ENCODE measurements around the gene VSTM4.

VSTM4 gene

DNA sequence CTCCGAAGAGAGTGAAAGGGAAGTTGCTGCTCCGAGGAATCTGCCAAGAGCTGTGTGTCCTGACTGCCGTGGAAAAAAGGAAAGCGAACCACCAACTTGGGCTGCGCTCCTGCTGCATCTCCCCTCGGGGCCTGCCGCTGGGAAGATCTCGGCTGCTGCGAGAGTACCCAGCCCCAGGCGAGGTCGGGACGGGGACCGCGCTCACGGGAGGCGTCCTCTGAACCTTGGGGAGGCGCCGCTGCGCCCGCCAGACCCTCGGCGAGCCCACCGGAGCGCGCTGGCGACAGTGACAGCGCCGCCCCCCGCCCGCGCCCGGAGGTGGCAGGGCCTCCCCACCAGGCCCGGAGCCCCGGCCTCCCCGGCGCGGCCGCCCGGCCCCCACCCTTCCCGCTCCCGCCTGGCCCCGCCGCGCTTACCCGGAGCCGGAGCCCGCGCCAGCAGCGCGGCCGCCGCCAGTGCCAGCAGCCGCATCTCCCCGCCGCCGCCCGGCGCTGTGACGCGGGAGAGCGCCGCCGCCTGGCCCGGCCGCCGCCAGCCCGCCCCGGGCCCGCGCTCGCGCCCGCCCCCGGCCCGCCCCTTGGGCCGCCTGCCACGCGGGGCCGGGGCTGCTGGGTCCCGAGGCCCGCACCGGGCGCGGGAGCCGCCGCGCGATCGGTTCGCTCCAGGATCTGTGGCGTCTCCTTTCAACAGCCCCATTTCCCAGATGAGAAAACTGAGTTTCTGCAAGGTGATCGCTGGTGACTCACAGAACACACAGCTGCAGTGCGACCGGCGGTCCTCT lies at the start of gene VSTM4:
Gene VSTM4, minus strand, starts transcription at position 508 of the 781 bp plus-strand sequence. Its CDS starts 37 bp downstream, at position 471.
- no peak for TF ChIP-seq EZH2phosphoT487 (IDR thresholded peaks at IDR 0.05; ENCODE audit: borderline replicate concordance)
- TF ChIP-seq CTCF (conservative IDR thresholded peaks at IDR 0.05; ENCODE audit: low read length) = no peak
- Histone ChIP-seq H3F3A (ENCODE audit: low read depth) (no peaks in the 10 kb centered on the region), H3K9me3 (ENCODE audit: insufficient read depth, low read depth, low read length) (no peaks in the 10 kb centered on the region), H3K9ac (ENCODE audit: low read depth, low read length, poor library complexity, severe bottlenecking) (no peak within 1 kb of the TSS), H3K36me3 (ENCODE audit: insufficient read depth, low read length) (no peaks in the 10 kb centered on the region), H4K20me1 (ENCODE audit: insufficient read depth, low read length, poor library complexity, severe bottlenecking) (no peaks in the 10 kb centered on the region), H3K9me2 (replicated peaks; ENCODE audit: low read depth, low read length) (no peaks in the 10 kb centered on the region), H3K4me1 (ENCODE audit: insufficient read depth, low read length, poor library complexity, severe bottlenecking) (peaks cover 5% of the 10 kb centered on the region), H3K4me2 (ENCODE audit: low read depth, low read length, poor library complexity, severe bottlenecking) (no peak within 1 kb of the TSS), H2AFZ (ENCODE audit: low read length) (no peak within 1 kb of the TSS), H3K4me3 (ENCODE audit: low read length, poor library complexity, severe bottlenecking) (no peak within 1 kb of the TSS), H3K79me2 (ENCODE audit: insufficient read depth, low read length) (no peaks in the 10 kb centered on the region), H3K27me3 (ENCODE audit: insufficient read depth, low read length, poor library complexity, severe bottlenecking) (no peaks in the 10 kb centered on the region)

DNA sequence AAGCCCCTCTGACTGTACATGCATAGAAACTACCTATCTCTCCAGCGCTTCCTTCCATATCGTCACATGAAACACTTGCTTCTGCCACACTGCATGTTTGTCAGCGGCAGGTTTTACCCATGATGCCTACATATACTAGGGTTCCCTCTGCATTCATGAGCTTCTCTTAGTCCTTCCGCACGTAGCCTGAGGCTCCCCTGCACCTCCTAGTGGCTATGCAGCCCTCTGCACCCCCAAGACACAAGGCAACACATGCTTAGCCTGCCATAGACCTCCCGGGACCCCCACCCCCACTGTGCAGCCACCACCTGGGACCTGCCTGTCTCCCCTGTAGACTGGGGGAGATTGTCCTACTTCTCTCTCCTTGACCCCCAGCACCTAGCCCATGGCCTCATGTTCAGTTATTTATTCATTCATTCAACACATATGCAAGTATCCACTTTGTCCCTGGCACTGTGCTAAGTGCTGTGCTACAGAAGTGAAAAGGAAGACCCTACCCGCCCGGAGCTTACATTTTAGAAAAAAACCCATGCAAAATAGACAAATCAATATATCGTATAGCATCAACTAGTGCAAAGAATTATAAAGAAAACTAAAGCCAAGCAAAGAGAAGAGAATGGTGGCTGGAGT lies 49.4 kb upstream of the VSTM4 start:
- no peak overlapping the region for H3K4me3 ChIP-seq (ENCODE audit: low read length, poor library complexity, severe bottlenecking)
- no peaks in the 10 kb centered on the region for H3K27me3 ChIP-seq (ENCODE audit: insufficient read depth, low read length, poor library complexity, severe bottlenecking)
- no peaks in the 10 kb centered on the region for H3K4me1 ChIP-seq (ENCODE audit: insufficient read depth, low read length, poor library complexity, severe bottlenecking)
- no peaks in the 10 kb centered on the region for H3K79me2 ChIP-seq (ENCODE audit: insufficient read depth, low read length)
- H3K9me3 ChIP-seq (ENCODE audit: insufficient read depth, low read depth, low read length) = no peaks in the 10 kb centered on the region
- no peak overlapping the region for H3K4me2 ChIP-seq (ENCODE audit: low read depth, low read length, poor library complexity, severe bottlenecking)
- H3K9ac ChIP-seq (ENCODE audit: low read depth, low read length, poor library complexity, severe bottlenecking) = no peak overlapping the region
- TF ChIP-seq EZH2phosphoT487 (IDR thresholded peaks at IDR 0.05; ENCODE audit: borderline replicate concordance) = no peak
- TF ChIP-seq CTCF (conservative IDR thresholded peaks at IDR 0.05; ENCODE audit: low read length) = peak; percentile 92
- H3K36me3 ChIP-seq (ENCODE audit: insufficient read depth, low read length) = no peaks in the 10 kb centered on the region
- no peaks in the 10 kb centered on the region for H3K9me2 ChIP-seq (replicated peaks; ENCODE audit: low read depth, low read length)
- H4K20me1 ChIP-seq (ENCODE audit: insufficient read depth, low read length, poor library complexity, severe bottlenecking) = no peaks in the 10 kb centered on the region
- H2AFZ ChIP-seq (ENCODE audit: low read length) = no peak overlapping the region
- no peaks in the 10 kb centered on the region for H3F3A ChIP-seq (ENCODE audit: low read depth)

DNA sequence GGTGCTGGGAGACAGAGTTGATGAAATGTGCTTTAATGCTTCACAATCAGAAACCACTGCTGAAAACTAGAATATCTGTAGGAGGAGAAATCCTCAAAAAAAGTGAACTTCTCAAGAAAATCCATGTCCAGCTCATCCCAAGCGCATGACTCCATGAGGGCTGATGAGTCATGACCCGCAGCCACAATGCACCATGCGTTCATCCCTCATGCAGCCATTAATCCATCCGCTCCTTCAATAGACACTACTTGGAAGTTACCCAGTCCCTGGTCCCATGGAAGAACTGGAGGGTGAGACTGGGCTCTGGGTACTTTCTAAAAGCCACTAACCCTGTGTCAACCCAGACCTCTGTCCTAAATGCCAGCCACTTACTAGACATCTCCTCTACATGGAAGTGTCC lies 48.4 kb upstream of the VSTM4 start:
- no peaks in the 10 kb centered on the region for H3K9me2 ChIP-seq (replicated peaks; ENCODE audit: low read depth, low read length)
- H3K4me3 ChIP-seq (ENCODE audit: low read length, poor library complexity, severe bottlenecking) = no peak overlapping the region
- H3K4me2 ChIP-seq (ENCODE audit: low read depth, low read length, poor library complexity, severe bottlenecking) = no peak overlapping the region
- H4K20me1 ChIP-seq (ENCODE audit: insufficient read depth, low read length, poor library complexity, severe bottlenecking) = no peaks in the 10 kb centered on the region
- no peaks in the 10 kb centered on the region for H3F3A ChIP-seq (ENCODE audit: low read depth)
- no peak overlapping the region for H3K9ac ChIP-seq (ENCODE audit: low read depth, low read length, poor library complexity, severe bottlenecking)
- H3K4me1 ChIP-seq (ENCODE audit: insufficient read depth, low read length, poor library complexity, severe bottlenecking) = no peaks in the 10 kb centered on the region
- no peaks in the 10 kb centered on the region for H3K36me3 ChIP-seq (ENCODE audit: insufficient read depth, low read length)
- no peaks in the 10 kb centered on the region for H3K9me3 ChIP-seq (ENCODE audit: insufficient read depth, low read depth, low read length)
- H3K79me2 ChIP-seq (ENCODE audit: insufficient read depth, low read length) = no peaks in the 10 kb centered on the region
- no peak for TF ChIP-seq EZH2phosphoT487 (IDR thresholded peaks at IDR 0.05; ENCODE audit: borderline replicate concordance)
- TF ChIP-seq CTCF (conservative IDR thresholded peaks at IDR 0.05; ENCODE audit: low read length) = no peak
- no peaks in the 10 kb centered on the region for H3K27me3 ChIP-seq (ENCODE audit: insufficient read depth, low read length, poor library complexity, severe bottlenecking)
- H2AFZ ChIP-seq (ENCODE audit: low read length) = no peak overlapping the region

Measured in Loucy (cell line).